Adrenal gland (tissue), 12 donors: ENCODE data around the gene ARHGAP44. TPM values are rescaled to one million over a fixed set of nuclear protein-coding genes. Genes with fewer than 3 reads are reported as not detected.

ENCODE experiments used
- DNase-seq, 7 donors: peaks; one replicate each; pipeline ENCODE4 v3.0.0-alpha.2; 2019 to 2020
- H3K27ac ChIP-seq, 5 donors: fragments of 200-600 bp; sonication (generic) in 4 of 5; 1 replicate in 3 of 5; 2 replicates in 2 of 5; pipeline versions ENCODE4 v1.5.1 to v1.8.0; 2016 to 2020; ENCODE audit warnings: mild to moderate bottlenecking in 1 of 5
- H3K27me3 ChIP-seq: fragments of 200-600 bp; 2 replicates; pipeline ENCODE4 v1.8.0; 2021
- H3K36me3 ChIP-seq, 2 donors: fragments of 200-600 bp; replicated peaks in 1 of 2; 1 replicate in 1 of 2; 2 replicates in 1 of 2; pipeline versions ENCODE4 v1.5.1 to v1.8.0; 2018 to 2022
- H3K4me1 ChIP-seq, 2 donors: fragments of 200-600 bp; replicated peaks in 1 of 2; 1 replicate in 1 of 2; 2 replicates in 1 of 2; pipeline versions ENCODE4 v1.5.1 to v1.8.0; 2018 to 2021
- H3K4me3 ChIP-seq, 4 donors: fragments of 200-600 bp; sonication (generic) in 3 of 4; one replicate each; pipeline ENCODE4 v1.5.1; 2016 to 2018
- H3K9me3 ChIP-seq, 3 donors: fragments of 200-600 bp; sonication (generic) in 1 of 3; replicated peaks in 1 of 3; 1 replicate in 2 of 3; 2 replicates in 1 of 3; pipeline versions ENCODE4 v1.5.1 to v1.8.0; 2016 to 2021
- CTCF ChIP-seq, 6 experiments: fragments of 450-650 bp in 4 of 6; fragments of 200-600 bp in 2 of 6; sonication (generic) in 1 of 6; IDR thresholded peaks; 1 replicate in 5 of 6; 2 replicates in 1 of 6; pipeline versions ENCODE4 v1.5.1 to v1.8.0; 2016 to 2021; ENCODE audit warnings: antibody characterized with exemption in 6 of 6, mild to moderate bottlenecking in 2 of 6, moderate library complexity in 1 of 6
- POLR2A ChIP-seq, 2 donors: fragments of 450-650 bp; IDR thresholded peaks; one replicate each; pipeline ENCODE4 v1.6.1; 2017; ENCODE audit warnings: antibody characterized with exemption in 2 of 2, mild to moderate bottlenecking in 2 of 2, moderate library complexity in 1 of 2
- WGBS, 4 donors: extraction: QIAGEN DNeasy Blood & Tissue Kit in 2 of 4; methylation state at CpG; one replicate each; pipeline versions ENCODE4 v1.1.5 to v1.1.7; 2013 to 2017; 5-methylcytosine and 5-hydroxymethylcytosine counted together
- intact Hi-C, 2 donors: fragments of 100-400 bp; cut with DNase I; formaldehyde crosslinking; loops; one replicate each; pipeline versions ENCODE4 v1.14.1 to v1.15.0; 2022 to 2023
- polyA plus RNA-seq, 3 donors: library from polyadenylated mRNA; stranded (reverse); fragments of 200-250 nt in 2 of 3; fragments of 350-450 nt in 1 of 3; fragmentation: Illumina TruSeq in 1 of 3; extraction: RNeasy Lipid Tissue Mini Kit (QIAGEN cat#74804) in 1 of 3; gene quantifications; one replicate each; pipeline ENCODE4 v1.2.3, GENCODE V29; 2013 to 2014
- total RNA-seq, 9 donors: library from RNA; depleted of rRNA in 4 of 9; stranded (reverse); fragments of >200 nt in 4 of 9; fragments of 120-200 nt in 1 of 9; fragmentation: NEBNext Ultra II Directional in 1 of 9; extraction: Animal tissue kit (Norgen Biotek cat#: 25700) in 1 of 9; gene quantifications; one replicate each; pipeline versions ENCODE4 v1.1.0 to v1.2.4, GENCODE V29; 2013 to 2023
- donor health status: healthy with polysubstance abuse.
- donor health status: Bipolar disorder and iron deficiency.
- donor health status: DM: yes; HTN: yes; CAD: no.
- donor health status: DM: no; HTN: no; CAD: no.
- donor health status: DM: no; HTN: no; CAD: no.
- donor health status: DM: yes; HTN: yes; CAD: no.

The ARHGAP44 gene
- total and polyA plus RNA-seq, 12 donors = 1.1 to 45.2 (median 2.6) TPM

GRCh38 chr17:13017655-13018459, 228.6 kb downstream of the ARHGAP44 start, which contains the start of gene ELAC2:
Gene ELAC2, minus strand, starts transcription at chr17:13018027. Its CDS starts 80 bp downstream, at chr17:13017947.
- Histone ChIP-seq H3K27me3 (no peaks in the 10 kb centered on the region), H3K4me3 (peak within 1 kb of the TSS; percentile 56 to 99 (median 88)), H3K4me1 (peaks cover 8 to 11% of the 10 kb centered on the region in 2 donors), H3K9me3 (no peaks in the 10 kb centered on the region), H3K36me3 (peaks cover 0 to 34% of the 10 kb centered on the region in 2 donors), H3K27ac (peak within 1 kb of the TSS; percentile 71 to 97 (median 80))
- WGBS, 4 donors = 0 to 1% (median 0%) methylated on average over 18 to 79 of the region's 79 CpGs
- TF ChIP-seq POLR2A (IDR thresholded peaks at IDR 0.05) (peak; percentile 71 to 88), CTCF (IDR thresholded peaks at IDR 0.05) (peak in 1 of 6 experiments; percentile 37)
- intact Hi-C loops = no loop called here
- peak; percentile 97 to 99 (median 98) for DNase-seq

- WGBS, 4 donors = 64 to 69% (median 68%) methylated on average over 6 of the region's 6 CpGs
- no peak overlapping the region for H3K4me3 ChIP-seq
Measured at GRCh38 chr17:13024016-13024415, 234.7 kb downstream of the ARHGAP44 start.

DNA sequence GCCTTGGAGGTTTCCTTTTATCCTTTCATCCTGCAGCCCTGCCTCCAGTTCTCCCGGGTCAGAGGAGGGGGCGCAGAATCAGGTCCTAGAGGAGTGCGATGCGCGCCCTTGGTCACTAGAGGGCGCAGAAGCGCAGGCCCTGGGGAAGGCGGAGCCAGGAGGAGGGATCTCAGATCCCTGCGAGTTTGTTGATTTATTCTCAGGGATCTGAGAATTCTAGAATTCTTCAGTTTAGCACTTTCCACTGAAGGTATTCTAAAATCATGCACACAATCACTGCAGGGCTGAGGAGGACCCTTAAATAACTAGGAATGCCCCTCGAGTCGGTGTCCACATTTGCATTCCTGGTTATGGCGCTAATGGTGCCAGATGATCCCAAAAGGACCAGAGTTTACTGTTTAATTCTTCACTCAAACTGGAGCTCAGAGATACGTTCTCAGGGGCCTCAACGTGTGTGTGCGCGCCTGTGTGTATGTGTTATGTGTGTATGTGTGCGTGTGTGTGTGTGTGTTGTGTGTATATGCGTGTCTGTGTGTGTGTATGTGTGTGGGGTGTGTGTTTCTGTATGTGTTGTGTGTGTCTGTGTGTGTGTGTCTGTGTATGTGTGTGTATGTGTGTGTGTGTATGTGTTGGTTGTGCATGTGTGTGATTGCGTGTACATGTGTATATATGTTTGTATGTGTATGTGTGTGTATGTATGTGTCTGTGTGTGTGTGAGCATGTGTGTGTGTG, 235.4 kb downstream of the ARHGAP44 start:
- H3K9me3 ChIP-seq = no peaks in the 10 kb centered on the region
- peaks cover 4% of the 10 kb centered on the region for H3K27me3 ChIP-seq
- no peaks in the 10 kb centered on the region for H3K4me1 ChIP-seq
- peak; percentile 62 to 93 (median 73) for TF ChIP-seq CTCF (IDR thresholded peaks at IDR 0.05)
- TF ChIP-seq POLR2A (IDR thresholded peaks at IDR 0.05) = no peak
- no peak overlapping the region for H3K27ac ChIP-seq
- WGBS, 4 donors = 24 to 44% (median 31%) methylated on average over 13 to 19 of the region's 19 CpGs
- intact Hi-C loops = no loop called here
- peak; percentile 42 to 72 (median 57) for DNase-seq
- H3K4me3 ChIP-seq = no peak overlapping the region
- H3K36me3 ChIP-seq = no peaks in the 10 kb centered on the region

More at GRCh38 chr17:13024016-13024415, 234.7 kb downstream of the ARHGAP44 start:
- no peak for TF ChIP-seq CTCF (IDR thresholded peaks at IDR 0.05)
- TF ChIP-seq POLR2A (IDR thresholded peaks at IDR 0.05) = no peak
- Histone ChIP-seq H3K36me3 (no peaks in the 10 kb centered on the region), H3K4me1 (no peaks in the 10 kb centered on the region), H3K27me3 (peaks cover 4% of the 10 kb centered on the region), H3K9me3 (no peaks in the 10 kb centered on the region), H3K27ac (no peak overlapping the region)
- no peak for DNase-seq
- intact Hi-C loops = no loop called here

- no peak overlapping the region for H3K27ac ChIP-seq
- TF ChIP-seq POLR2A (IDR thresholded peaks at IDR 0.05) (no peak), CTCF (IDR thresholded peaks at IDR 0.05) (no peak)
- DNase-seq = no peak
- H3K27me3 ChIP-seq = peaks cover 4% of the 10 kb centered on the region
- no peaks in the 10 kb centered on the region for H3K4me1 ChIP-seq
- WGBS, 4 donors = 57 to 84% (median 67%) methylated on average over 5 of the region's 5 CpGs
- no peaks in the 10 kb centered on the region for H3K36me3 ChIP-seq
- H3K4me3 ChIP-seq = no peak overlapping the region
- no peaks in the 10 kb centered on the region for H3K9me3 ChIP-seq
- intact Hi-C loops = no loop called here
Measured at GRCh38 chr17:13025258-13025627, 235.9 kb downstream of the ARHGAP44 start.
